NCI-H146 (cell line): ENCODE measurements around the gene SETD2.
A peak's percentile ranks its signal among the peaks of the same experiment; 100 is the strongest.

Experiments used
- DNase-seq: peaks from one replicate; lab custom pipeline; 2025; lab: John Stamatoyannopoulos, UW

SETD2 gene

GRCh38 chr3:46984591-46985459, 179.1 kb downstream of the SETD2 start:
- no peak for DNase-seq

GRCh38 chr3:46982546-46982945, 181.4 kb downstream of the SETD2 start:
- DNase-seq, result no peak

DNA sequence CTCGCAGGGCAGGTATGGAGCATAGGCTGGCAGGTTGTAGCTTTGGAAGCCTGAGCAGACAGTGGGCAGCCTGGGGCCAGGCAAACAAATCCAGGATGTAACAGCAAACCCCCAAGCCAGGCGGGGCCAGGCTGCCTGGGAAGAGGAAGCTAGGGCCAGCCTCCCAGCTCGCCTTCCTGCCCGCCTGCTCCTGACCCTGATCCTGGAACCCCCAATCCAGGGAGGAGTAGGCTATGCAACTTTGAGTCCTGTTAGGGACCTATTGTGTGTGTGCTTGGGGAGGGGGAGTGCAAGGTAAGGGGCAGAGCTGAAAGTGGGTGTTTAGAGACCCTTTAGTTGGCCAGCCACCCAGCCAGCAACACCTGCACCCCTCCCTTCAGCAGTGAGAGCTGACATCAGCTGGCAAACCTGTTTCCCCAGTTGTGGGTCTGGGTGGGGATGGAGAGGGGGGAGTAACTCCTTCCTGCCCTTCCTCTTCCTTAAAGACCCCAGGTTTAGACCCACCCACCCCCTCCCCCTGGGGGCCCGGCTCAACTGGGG, 181.9 kb downstream of the SETD2 start:
- DNase-seq, result no peak

DNA sequence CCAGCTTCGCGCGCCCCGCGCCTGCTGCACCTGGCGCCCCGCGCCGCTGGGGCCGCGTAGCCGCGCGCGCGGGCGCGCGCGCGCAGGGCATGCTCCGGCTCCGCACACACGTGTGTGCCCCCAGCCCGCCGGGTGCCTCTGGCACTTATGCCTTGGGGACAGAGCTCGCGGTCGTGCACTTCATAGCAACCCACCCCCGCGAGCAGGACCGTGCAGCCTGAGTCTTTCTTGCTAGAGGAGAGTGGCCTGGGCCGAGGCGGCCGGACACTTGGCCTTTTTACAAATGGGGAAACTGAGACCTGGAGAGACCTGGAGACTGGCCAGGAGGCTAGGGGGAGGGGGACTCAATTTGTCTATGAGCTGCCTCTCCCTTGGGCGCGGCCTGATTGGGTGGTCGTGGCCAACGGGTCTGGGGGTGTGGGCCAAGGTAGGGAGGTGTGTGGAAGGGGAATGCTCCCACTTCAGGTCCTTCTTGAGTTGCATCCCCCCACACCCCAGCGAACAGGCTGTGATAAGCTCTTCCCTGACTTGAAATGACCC, 183.9 kb downstream of the SETD2 start:
- DNase-seq, result peak; percentile 43

GRCh38 chr3:46978985-46979944, 184.6 kb downstream of the SETD2 start, which contains the start of gene NBEAL2:
Gene NBEAL2, plus strand, starts transcription at chr3:46979666. Its CDS starts 196 bp downstream, at chr3:46979862.
- peak; percentile 90 for DNase-seq

- no peak for DNase-seq
Observed at GRCh38 chr3:46978381-46978780, 185.5 kb downstream of the SETD2 start.

GRCh38 chr3:46977811-46978195, 186.1 kb downstream of the SETD2 start:
- DNase-seq, result no peak

DNA sequence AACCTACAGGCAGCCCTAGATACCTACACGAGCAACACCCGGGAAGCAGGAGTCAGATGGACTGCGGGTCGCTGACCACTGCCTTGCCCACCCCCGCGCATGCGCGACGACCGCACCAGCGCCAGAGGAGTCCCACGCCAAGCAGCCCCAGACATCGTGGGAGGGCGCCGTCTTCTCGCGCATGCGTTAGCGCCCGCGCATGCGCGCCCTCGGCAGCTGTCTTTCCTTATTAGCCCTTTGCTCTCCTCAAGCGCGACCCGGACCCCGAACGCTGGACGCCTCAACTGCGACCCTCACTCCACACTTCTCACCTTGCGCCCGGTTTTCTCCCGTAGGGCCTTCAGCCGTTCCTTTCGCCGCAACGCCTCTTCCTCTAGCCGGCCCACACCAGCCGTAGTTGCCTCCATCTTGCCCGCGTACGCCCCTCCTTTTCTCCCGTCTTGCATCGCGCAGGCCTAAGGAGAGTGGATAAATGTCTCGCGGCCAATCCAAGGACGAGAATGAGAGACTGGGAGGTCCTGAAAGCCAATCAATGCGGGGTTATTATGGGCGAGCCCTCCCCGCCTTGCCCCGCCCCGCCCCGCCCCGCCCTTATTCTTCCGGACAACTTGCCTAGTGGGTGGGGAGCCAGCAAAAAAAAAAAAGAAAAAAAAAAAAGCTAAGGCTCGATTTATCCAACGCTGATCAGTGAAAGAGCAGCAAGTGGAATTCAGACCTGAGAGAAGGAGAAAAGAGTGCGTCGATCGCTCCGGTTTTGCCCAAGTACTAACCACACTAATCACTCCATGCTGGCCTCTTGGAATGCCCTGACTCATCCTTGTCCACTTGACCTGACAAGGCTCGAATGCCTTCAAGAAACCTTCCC, 187.4 kb downstream of the SETD2 start, which contains the start of gene CCDC12:
Gene CCDC12, minus strand, starts transcription at position 420 of the 865 bp plus-strand sequence. Its CDS starts 13 bp downstream, at position 407.
- peak; percentile 94 for DNase-seq

- DNase-seq, result no peak
Observed at GRCh38 chr3:46974421-46975171, 189.3 kb downstream of the SETD2 start.

DNA sequence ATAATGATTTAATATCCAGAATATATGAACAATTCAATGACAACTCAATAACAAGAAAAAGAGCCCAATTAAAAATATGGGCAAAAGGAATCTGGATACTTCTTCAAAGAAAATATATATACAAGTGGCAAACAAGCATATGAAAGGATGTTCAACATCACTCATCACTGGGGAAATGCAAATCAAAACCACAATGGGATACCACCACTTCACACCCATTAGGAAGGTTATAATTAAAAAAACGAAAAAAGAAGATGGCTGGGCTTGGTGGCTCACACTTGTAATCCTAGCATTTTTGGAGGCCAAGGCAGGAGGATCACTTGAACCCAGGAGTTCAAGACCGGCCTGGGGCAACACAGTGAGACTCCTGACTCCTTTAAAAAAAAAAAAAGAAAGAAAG, 191.5 kb downstream of the SETD2 start:
- DNase-seq, result no peak

DNA sequence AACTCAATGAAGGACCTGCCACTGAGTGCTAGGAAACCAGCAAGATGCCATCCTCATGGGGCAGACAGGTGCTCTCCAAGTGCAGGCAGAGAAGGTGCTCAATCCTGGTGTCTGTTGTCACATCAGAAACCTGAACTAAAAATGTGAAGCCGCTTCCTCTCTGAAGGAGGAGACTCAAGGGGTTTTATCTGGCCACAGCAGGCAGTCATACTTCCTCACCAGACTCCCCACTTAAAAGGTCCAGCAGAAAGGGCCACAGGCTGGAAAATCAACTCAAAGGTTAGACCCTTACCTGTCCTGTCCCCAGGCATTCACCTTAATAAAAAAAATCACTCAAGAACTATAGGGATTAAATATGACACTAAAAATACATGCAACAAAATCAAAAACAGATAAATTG, 192.2 kb downstream of the SETD2 start:
- no peak for DNase-seq

DNA sequence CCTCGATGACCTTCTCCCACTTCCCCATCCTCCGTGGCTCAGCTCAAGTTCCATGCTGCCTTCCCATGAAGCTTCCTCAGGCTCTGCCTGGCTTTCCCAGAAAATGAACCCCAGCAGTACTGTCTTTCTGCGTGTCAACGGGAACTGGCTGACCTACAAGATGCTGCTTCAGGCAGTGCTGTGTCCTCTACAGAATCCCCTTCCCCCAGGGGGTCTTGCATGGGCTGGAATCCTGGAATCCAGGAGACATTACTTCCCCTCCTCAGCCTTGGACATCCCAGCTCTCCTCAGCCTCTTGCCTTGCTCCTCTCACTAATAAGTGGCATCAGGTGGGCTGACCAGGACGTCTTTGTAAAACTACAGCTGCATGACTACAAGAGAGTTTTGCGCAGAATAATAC, 192.8 kb downstream of the SETD2 start:
- DNase-seq, result no peak

- no peak for DNase-seq
Observed at GRCh38 chr3:46970391-46971091, 193.4 kb downstream of the SETD2 start.

DNA sequence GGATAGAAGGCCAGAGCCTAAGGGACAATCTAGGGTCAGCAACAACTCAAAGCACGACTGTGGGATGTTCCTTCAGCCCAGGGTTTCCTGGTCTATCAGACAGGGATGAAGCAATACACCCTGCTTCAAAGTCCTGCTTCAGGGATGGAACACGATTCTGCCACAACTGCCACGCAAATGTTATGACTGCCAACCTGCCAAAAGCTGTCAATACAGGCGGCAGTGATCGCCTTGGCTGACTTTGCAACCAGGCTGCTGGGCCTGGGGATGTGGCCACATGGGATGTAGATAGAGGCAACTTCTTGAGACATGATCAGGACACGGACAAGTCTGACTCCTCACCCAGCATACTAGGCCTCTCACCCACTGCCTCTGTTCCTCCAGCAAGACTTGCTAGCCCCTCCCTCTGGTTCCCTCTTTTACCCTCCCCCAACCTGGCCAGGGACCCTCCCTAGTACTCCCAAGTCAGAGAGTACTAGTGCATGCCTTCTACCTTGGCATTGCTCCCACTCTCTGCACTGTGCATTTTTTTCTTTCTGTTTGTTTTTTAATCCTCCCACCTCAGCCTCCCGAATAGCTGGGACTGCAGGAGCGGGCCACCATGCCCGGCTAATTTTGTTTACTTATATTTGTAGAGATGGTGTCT, 195.0 kb downstream of the SETD2 start:
- no peak for DNase-seq

DNA sequence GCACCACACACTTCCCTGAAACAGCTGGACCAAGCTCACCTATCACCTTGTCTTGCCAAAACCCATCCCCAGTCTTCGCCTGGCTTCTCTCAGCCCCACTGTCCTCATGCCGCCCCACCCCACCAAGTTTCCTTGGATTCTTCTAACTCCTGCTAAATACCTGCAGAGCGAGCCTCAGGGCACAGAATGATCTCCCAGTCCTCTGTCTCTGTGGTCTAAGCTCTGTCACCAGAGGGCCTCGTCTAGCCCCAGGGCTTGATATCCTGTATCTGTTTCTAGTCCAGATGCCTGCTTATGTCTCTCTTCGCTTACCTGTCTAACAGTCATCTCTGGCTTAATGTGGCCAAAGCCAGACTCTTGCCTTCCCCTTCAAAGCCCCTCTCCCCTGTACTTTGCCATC, 197.1 kb downstream of the SETD2 start:
- no peak for DNase-seq
